Smooth muscle cell (in vitro differentiated cells): Measurements from ENCODE around the gene PEMT. TPM values are rescaled to one million over a fixed set of nuclear protein-coding genes. Genes with fewer than 3 reads are reported as not detected.
A peak's percentile ranks its signal among the peaks of the same experiment; 100 is the strongest.

Experiments
- DNase-seq: peaks from one replicate; lab custom pipeline; 2025; ENCODE audit not compliant: unreplicated experiment; lab: John Stamatoyannopoulos, UW
- H2AFZ ChIP-seq: fragments of 200-600 bp; sonication (generic); 2 replicates; pipeline ENCODE4 v1.6.0; 2016; ENCODE audit warnings: antibody characterized with exemption, low read depth, mild to moderate bottlenecking
- H3F3A ChIP-seq: fragments of 200-600 bp; sonication (generic); 2 replicates; pipeline ENCODE4 v1.6.0; 2017; ENCODE audit warnings: antibody characterized with exemption, low read depth
- H3K27ac ChIP-seq: fragments of 200-600 bp; sonication (generic); 2 replicates; pipeline ENCODE4 v1.5.1; 2016; ENCODE audit warnings: low read depth, mild to moderate bottlenecking
- H3K27me3 ChIP-seq: fragments of 200-600 bp; sonication (generic); 2 replicates; pipeline ENCODE4 v1.6.1; 2016; ENCODE audit warnings: low read depth, mild to moderate bottlenecking
- H3K36me3 ChIP-seq: fragments of 200-600 bp; sonication (generic); 2 replicates; pipeline ENCODE4 v1.5.1; 2016; ENCODE audit warnings: low read depth
- H3K4me1 ChIP-seq: fragments of 200-600 bp; sonication (generic); 2 replicates; pipeline ENCODE4 v1.5.1; 2016; ENCODE audit warnings: low read depth
- H3K4me2 ChIP-seq: fragments of 200-600 bp; sonication (generic); 2 replicates; pipeline ENCODE4 v1.6.0; 2016; ENCODE audit warnings: mild to moderate bottlenecking
- H3K4me3 ChIP-seq: fragments of 200-600 bp; sonication (generic); 2 replicates; pipeline ENCODE4 v1.5.1; 2016; ENCODE audit warnings: mild to moderate bottlenecking
- H3K79me2 ChIP-seq: fragments of 200-600 bp; sonication (generic); 2 replicates; pipeline ENCODE4 v1.6.0; 2016; ENCODE audit warnings: low read depth, mild to moderate bottlenecking
- H3K9ac ChIP-seq: fragments of 200-600 bp; sonication (generic); 2 replicates; pipeline ENCODE4 v1.6.0; 2016; ENCODE audit warnings: low read depth
- H3K9me3 ChIP-seq: fragments of 200-600 bp; sonication (generic); replicated peaks from 2 replicates; pipeline ENCODE4 v1.5.1; 2016; ENCODE audit warnings: low read depth
- H4K20me1 ChIP-seq: fragments of 200-600 bp; sonication (generic); 2 replicates; pipeline ENCODE4 v1.6.0; 2016; ENCODE audit warnings: low read depth
- WGBS: methylation state at CpG from one replicate; pipeline ENCODE4 v1.1.7; 2016; ENCODE audit warnings: low lambda C conversion rate; 5-methylcytosine and 5-hydroxymethylcytosine counted together
- polyA plus RNA-seq: library from polyadenylated mRNA; unstranded; fragments of >200 nt; fragmentation: Nextera tagmentation; extraction: Ambion mirVana; gene quantifications from 2 replicates; pipeline ENCODE4 v1.2.1, GENCODE V29; 2016
- total RNA-seq: library from RNA; depleted of rRNA; stranded (reverse); fragments of >200 nt; gene quantifications from 2 replicates; pipeline ENCODE4 v1.2.3, GENCODE V29; 2014
- TF ChIP-seq, protein P1 (sequence below): fragments of 200-600 bp; sonication (generic); IDR thresholded peaks from 2 replicates; pipeline ENCODE4 v1.5.1; 2017; ENCODE audit warnings: borderline replicate concordance, mild to moderate bottlenecking, antibody characterized with exemption; ENCODE audit not compliant: insufficient read depth, poor library complexity, severe bottlenecking

The PEMT gene
- total and polyA plus RNA-seq, 2 experiments from 2014 or later: 43.8 to 69.9 TPM

DNA sequence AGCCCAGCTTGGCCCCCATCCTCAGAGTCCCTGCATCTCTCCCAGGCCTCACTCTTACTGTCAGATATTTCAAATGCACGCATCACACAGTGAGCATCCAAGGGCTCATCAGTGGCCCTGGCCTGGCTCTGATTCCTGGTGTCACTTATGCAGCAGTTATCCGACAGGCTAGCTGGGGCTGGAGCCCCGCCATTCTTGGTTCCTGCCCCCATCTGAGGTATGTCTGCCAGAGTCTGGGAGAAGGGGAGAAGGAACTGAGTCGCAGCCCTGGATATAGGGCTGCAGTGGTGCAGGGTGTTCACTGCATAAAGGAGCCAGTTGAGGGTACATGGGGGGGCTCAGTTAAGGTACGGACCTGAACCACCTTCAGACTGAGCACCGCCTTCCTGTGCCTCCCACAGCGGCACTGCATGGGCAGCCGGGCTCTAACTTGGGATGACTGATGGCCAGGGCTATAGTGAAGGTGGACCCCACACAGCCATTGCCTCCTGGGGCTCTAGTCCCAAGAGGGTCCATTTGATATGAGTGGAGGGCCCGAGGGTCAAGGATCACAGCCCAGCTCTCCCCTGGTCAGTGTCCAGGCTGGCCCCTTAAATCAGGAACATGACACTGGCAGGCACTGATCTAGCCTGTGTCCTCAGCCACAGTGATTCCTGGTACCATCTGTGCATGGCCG is 93.5 kb downstream of the PEMT start:
- H2AFZ ChIP-seq: no peak overlapping the region
- no peaks in the 10 kb centered on the region for H3K36me3 ChIP-seq
- H3K4me1 ChIP-seq: peaks cover 30% of the 10 kb centered on the region
- H3K79me2 ChIP-seq: no peaks in the 10 kb centered on the region
- no peak overlapping the region for H3K9ac ChIP-seq
- peaks cover 3% of the 10 kb centered on the region for H3F3A ChIP-seq
- H3K27me3 ChIP-seq: no peaks in the 10 kb centered on the region
- H3K27ac ChIP-seq: no peak overlapping the region
- 95% methylated on average over 10 of the region's 10 CpGs for WGBS
- TF ChIP-seq, protein P1, sequence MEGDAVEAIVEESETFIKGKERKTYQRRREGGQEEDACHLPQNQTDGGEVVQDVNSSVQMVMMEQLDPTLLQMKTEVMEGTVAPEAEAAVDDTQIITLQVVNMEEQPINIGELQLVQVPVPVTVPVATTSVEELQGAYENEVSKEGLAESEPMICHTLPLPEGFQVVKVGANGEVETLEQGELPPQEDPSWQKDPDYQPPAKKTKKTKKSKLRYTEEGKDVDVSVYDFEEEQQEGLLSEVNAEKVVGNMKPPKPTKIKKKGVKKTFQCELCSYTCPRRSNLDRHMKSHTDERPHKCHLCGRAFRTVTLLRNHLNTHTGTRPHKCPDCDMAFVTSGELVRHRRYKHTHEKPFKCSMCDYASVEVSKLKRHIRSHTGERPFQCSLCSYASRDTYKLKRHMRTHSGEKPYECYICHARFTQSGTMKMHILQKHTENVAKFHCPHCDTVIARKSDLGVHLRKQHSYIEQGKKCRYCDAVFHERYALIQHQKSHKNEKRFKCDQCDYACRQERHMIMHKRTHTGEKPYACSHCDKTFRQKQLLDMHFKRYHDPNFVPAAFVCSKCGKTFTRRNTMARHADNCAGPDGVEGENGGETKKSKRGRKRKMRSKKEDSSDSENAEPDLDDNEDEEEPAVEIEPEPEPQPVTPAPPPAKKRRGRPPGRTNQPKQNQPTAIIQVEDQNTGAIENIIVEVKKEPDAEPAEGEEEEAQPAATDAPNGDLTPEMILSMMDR: no peak
- H3K4me2 ChIP-seq: no peak overlapping the region
- no peaks in the 10 kb centered on the region for H3K9me3 ChIP-seq
- H4K20me1 ChIP-seq: peaks cover 15% of the 10 kb centered on the region
- DNase-seq: no peak
- H3K4me3 ChIP-seq: no peak overlapping the region

DNA sequence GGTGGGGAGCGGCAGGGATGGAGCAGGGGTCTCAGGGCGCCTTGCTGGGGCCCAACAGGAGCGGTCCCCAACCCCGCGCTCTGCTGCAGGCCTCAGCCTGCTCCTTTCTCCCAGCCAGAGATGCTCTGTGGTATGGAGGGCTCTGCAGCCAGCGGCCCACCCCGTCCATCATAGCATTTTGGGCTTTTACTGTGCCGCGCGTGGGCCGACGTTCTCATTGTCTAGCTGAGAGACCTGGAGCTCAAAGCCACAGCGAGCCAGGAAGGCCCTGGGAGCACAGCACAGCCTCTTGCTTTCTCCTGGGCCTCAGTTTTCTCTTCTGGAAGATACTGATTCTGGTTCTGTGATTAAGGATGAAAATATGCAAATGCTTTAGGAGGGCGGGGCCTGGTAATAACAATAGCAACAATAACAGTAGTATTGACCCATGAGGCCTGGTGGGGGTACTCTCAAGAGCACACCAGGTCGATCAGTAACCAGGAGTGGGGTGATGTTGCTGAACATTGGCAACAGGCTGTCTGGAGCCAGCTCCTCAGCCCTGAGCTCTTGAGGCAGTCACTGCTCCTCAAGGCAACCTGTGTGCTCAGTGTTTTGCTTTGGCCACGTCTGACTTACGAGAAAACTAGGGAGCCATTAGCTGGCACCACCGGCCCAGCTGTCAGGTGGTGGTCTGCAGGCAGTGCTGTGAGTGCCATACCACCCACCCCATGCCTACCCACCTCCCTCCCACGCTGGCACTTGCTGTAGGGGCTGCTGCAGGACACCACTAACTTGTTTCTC is 94.3 kb downstream of the PEMT start:
- Histone ChIP-seq H3F3A (peaks cover 3% of the 10 kb centered on the region), H3K9me3 (no peaks in the 10 kb centered on the region), H3K4me3 (peak overlapping the region; percentile 72), H3K4me1 (peaks cover 33% of the 10 kb centered on the region), H3K79me2 (no peaks in the 10 kb centered on the region), H3K9ac (no peak overlapping the region), H4K20me1 (peaks cover 22% of the 10 kb centered on the region), H3K36me3 (no peaks in the 10 kb centered on the region), H3K4me2 (peak overlapping the region; percentile 93), H3K27ac (no peak overlapping the region), H3K27me3 (no peaks in the 10 kb centered on the region), H2AFZ (no peak overlapping the region)
- 57% methylated on average over 14 of the region's 19 CpGs for WGBS
- TF ChIP-seq, protein P1: no peak
- no peak for DNase-seq

DNA sequence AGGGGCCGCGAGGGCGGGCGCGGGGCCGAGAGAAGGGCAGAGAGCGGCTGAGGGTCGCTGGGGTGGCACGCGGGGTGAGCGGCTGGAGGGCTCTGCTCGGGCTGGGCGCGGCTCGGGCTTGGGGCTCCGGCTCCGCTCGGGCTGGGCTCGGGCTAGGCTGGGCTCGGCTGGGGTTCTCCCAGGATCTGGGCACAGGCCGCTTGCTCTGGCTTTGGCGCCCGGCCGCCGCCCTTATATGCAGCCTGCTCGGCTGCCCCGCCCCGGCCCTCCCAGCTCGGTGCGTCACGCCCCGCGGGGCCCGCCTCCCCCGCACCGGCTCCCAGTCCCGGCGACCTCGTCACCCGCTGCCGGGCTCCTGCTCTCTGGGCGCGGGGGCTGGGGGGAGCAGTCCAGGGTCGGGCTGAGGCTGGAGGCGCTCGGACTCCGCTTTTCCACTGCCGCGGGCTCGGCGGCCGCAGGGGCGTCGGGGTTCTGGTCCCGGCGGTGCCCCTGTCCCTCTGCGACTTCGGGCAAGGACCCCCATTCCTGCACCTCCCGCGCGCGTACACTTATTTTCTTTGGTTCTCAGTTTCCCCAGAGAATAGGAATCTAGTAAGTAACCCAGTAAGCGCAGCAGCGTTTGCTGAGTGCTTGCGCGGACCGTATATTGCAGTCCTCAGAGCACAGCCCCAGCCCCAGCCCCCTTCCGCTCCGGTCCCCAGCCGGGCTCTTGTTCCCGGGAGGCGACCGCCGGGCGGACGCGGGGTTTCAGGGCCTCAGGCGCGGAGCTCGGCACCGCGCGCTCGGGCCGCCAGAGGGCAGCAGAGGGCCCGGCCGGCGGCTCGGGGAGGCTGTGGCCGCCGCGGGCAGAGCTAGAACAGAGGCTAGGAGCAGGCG is 95.1 kb downstream of the PEMT start, which contains the start of gene RASD1:
RASD1 (minus strand) TSS at position 207 of the 876 bp plus-strand sequence. CDS start 214 bp downstream, outside the sequence.
- peaks cover 33% of the 10 kb centered on the region for H3K4me1 ChIP-seq
- peaks cover 30% of the 10 kb centered on the region for H4K20me1 ChIP-seq
- H3F3A ChIP-seq: peaks cover 3% of the 10 kb centered on the region
- peak within 1 kb of the TSS; percentile 72 for H3K4me3 ChIP-seq
- peak; percentile 87 for DNase-seq
- no peaks in the 10 kb centered on the region for H3K79me2 ChIP-seq
- H2AFZ ChIP-seq: peak within 1 kb of the TSS; percentile 90
- H3K4me2 ChIP-seq: peak within 1 kb of the TSS; percentile 93
- no peaks in the 10 kb centered on the region for H3K36me3 ChIP-seq
- no peaks in the 10 kb centered on the region for H3K9me3 ChIP-seq
- TF ChIP-seq, protein P1: peak; percentile 93
- H3K27me3 ChIP-seq: no peaks in the 10 kb centered on the region
- H3K9ac ChIP-seq: peak within 1 kb of the TSS; percentile 79
- 2% methylated on average over 40 of the region's 93 CpGs for WGBS
- H3K27ac ChIP-seq: peak within 1 kb of the TSS; percentile 69
